Mammary epithelial cell (primary cell): ENCODE data around the gene CEP44.

ENCODE experiments used
- EZH2 ChIP-seq: IDR thresholded peaks from 2 replicates; pipeline ENCODE4 v1.6.1; 2012; ENCODE audit warnings: low read length, inconsistent platforms, borderline replicate concordance
- TF ChIP-seq, protein P1 (sequence below), 2 donors: IDR thresholded peaks in 1 of 2; conservative IDR thresholded peaks in 1 of 2; 2 replicates each; pipeline ENCODE4 v1.5.1; 2011 to 2012; ENCODE audit warnings: inconsistent platforms in 2 of 2, low read length in 2 of 2, mild to moderate bottlenecking in 2 of 2, control low read depth in 1 of 2, low read depth in 1 of 2; ENCODE audit not compliant: insufficient read depth in 1 of 2; ENCODE audit errors: extremely low read depth in 1 of 2

DNA sequence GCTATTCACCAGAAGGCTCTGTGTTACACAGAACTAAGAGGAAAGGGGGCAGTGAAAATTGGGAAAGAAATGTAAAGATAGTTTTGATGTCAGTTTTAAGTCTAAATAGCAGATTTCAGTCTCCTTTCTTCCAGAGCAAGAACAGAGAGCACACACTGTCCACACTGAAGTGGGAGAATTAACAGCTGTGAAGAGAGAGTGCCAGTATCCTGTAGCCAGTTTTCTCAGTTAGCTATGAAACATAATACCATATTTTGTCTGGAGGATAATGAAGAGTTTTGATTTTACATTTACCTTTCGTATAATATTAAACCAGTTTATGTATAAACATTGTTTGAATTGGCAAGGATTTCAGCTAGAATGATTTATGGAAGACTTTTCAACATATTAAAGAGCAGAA is 35.3 kb upstream of the CEP44 start:
- TF ChIP-seq EZH2, result no peak
- TF ChIP-seq, protein P1, sequence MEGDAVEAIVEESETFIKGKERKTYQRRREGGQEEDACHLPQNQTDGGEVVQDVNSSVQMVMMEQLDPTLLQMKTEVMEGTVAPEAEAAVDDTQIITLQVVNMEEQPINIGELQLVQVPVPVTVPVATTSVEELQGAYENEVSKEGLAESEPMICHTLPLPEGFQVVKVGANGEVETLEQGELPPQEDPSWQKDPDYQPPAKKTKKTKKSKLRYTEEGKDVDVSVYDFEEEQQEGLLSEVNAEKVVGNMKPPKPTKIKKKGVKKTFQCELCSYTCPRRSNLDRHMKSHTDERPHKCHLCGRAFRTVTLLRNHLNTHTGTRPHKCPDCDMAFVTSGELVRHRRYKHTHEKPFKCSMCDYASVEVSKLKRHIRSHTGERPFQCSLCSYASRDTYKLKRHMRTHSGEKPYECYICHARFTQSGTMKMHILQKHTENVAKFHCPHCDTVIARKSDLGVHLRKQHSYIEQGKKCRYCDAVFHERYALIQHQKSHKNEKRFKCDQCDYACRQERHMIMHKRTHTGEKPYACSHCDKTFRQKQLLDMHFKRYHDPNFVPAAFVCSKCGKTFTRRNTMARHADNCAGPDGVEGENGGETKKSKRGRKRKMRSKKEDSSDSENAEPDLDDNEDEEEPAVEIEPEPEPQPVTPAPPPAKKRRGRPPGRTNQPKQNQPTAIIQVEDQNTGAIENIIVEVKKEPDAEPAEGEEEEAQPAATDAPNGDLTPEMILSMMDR (conservative IDR thresholded peaks at IDR 0.05 in 1 of 2, IDR thresholded peaks at IDR 0.05 in 1 of 2; ENCODE audit: extremely low read depth in 1 of 2, insufficient read depth in 1 of 2, low read depth in 1 of 2, low read length in 2 of 2), result no peak
